Activated CD4-positive, alpha-beta T cell treated with anti-CD3 and anti-CD28 coated beads, Interleukin-2, amount 10 ng/mL, durations not matched to agents 24 days and 14 days (primary cell): ENCODE data around the gene SRSF8. TPM values are rescaled to one million over a fixed set of nuclear protein-coding genes. Genes with fewer than 3 reads are reported as not detected.
"Not testable (repeated sequence)": the region's sequence is repeated elsewhere in the genome, so short reads cannot be mapped to it uniquely, and the experiment has no call there.

ENCODE experiments used
- DNase-seq: peaks from one replicate; pipeline ENCODE4 v3.0.0; 2022
- H3K27ac Mint-ChIP-seq: one replicate; pipeline ENCODE4 v1.8.0; 2022; ENCODE audit warnings: mild to moderate bottlenecking, mixed read lengths
- H3K27me3 Mint-ChIP-seq: one replicate; pipeline ENCODE4 v1.8.0; 2022; ENCODE audit warnings: mixed read lengths
- H3K36me3 Mint-ChIP-seq: one replicate; pipeline ENCODE4 v1.8.0; 2022; ENCODE audit warnings: low read depth, mild to moderate bottlenecking, mixed read lengths
- H3K4me1 Mint-ChIP-seq: one replicate; pipeline ENCODE4 v1.8.0; 2021; ENCODE audit warnings: mixed read lengths
- H3K4me3 Mint-ChIP-seq: one replicate; pipeline ENCODE4 v1.8.0; 2022; ENCODE audit warnings: mild to moderate bottlenecking, moderate library complexity, mixed read lengths
- H3K9me3 Mint-ChIP-seq: one replicate; pipeline ENCODE4 v1.8.0; 2021; ENCODE audit warnings: mixed read lengths
- intact Hi-C: fragments of 100-400 bp; cut with micrococcal nuclease; formaldehyde crosslinking; loops from one replicate; pipeline ENCODE4 v1.15.1; 2023
- total RNA-seq: library from RNA; stranded (reverse); gene quantifications from 2 replicates; pipeline ENCODE4 v1.2.3, GENCODE V29; 2022

SRSF8 gene
- total RNA-seq, 1 donor from 2014 or later: 46.0 TPM

DNA sequence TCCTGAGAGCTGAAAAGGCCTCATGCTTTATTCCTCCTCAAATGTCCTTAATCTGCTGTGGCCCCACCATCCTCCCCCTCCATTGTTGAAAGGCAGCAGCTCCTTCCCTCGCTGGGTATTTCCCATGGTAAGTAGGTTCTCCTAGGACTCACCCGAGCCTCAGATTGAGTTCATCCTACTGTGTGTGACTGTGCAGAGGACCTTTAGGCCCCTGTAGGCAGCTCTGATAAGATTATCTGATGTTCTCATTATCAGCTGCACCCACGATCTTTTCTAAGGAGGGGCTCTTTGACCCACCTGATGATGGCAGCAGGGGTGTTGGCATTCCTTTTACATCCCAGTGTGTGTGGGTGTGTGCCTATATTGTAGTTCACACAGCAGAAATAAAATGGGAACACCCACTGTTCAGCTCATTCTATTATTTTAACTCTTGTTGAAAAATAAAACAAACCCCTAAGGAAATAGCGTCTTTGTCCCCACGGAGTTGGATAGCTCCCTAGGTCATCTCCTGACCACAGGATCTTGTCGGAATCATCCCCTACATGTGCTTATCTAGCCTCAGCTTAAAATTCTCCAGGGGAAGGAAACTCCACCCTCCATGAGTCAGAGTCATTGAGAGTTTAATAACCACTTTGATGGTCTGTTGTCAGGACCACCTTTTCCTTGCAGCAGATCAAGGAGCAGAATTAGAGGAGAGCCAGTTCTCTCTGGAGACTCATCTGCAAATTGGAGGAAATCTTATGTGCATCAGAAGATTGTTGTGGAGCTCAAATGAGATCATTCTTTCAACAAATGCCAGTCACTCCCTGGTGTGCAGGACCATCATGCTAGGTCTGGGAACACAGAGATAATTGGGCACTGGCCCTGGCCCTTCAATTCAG lies 42.2 kb downstream of the SRSF8 start:
- DNase-seq: no peak
- Mint-ChIP-seq H3K36me3 (peaks cover 19% of the 10 kb centered on the region), H3K27ac (no peak overlapping the region), H3K27me3 (no peaks in the 10 kb centered on the region), H3K9me3 (no peaks in the 10 kb centered on the region), H3K4me1 (peaks cover 11% of the 10 kb centered on the region), H3K4me3 (no peak overlapping the region)
- intact Hi-C loops: no loop called here

- H3K4me1 Mint-ChIP-seq, H3K27me3 Mint-ChIP-seq, intact Hi-C loops, H3K9me3 Mint-ChIP-seq, DNase-seq, H3K4me3 Mint-ChIP-seq: not testable (repeated sequence)
- Mint-ChIP-seq H3K27ac (peak overlapping the region; percentile 7), H3K36me3 (peaks cover 17% of the 10 kb centered on the region)
These were observed 44.8 kb downstream of the SRSF8 start for GRCh38 chr11:95111471-95111870.

DNA sequence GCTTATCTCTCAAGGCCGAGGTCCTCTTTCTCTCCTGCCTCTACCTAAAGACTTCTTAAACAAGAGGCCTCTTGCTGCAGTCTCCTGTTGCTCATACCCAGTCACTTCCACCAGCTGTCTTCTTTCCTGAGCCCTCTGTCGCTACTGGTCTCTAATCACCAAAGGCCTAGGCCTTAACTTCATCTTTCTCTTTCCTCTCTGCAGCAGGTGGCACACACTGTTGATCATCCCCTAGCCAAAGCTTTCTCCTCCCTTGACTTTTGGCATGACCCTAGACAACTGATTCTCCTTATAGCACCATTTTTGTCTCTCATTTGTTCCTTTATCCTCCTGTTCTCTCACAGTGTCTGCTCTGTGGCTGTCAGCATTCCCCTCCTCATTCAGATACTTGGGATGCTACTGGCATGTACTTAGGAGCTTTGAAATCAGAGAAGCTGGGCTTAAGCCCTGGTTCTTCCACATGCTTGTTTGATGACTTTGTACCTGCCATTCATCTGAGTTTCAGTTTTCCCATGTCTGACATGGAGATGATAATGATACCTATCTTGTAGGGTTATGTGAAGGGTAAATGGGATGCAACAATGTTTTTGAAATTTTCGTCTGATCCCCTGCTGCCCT lies 45.3 kb downstream of the SRSF8 start:
- H3K27me3 Mint-ChIP-seq: no peaks in the 10 kb centered on the region
- no peaks in the 10 kb centered on the region for H3K9me3 Mint-ChIP-seq
- no peak for DNase-seq
- H3K4me3 Mint-ChIP-seq: no peak overlapping the region
- peaks cover 8% of the 10 kb centered on the region for H3K4me1 Mint-ChIP-seq
- peak overlapping the region; percentile 7 for H3K27ac Mint-ChIP-seq
- intact Hi-C loops: no loop called here
- peaks cover 17% of the 10 kb centered on the region for H3K36me3 Mint-ChIP-seq

GRCh38 chr11:95115597-95115996 lies 48.9 kb downstream of the SRSF8 start:
- DNase-seq: no peak
- Mint-ChIP-seq H3K27ac (no peak overlapping the region), H3K36me3 (peaks cover 10% of the 10 kb centered on the region), H3K4me3 (no peak overlapping the region), H3K27me3 (no peaks in the 10 kb centered on the region), H3K9me3 (peaks cover 3% of the 10 kb centered on the region), H3K4me1 (peaks cover 12% of the 10 kb centered on the region)
- intact Hi-C loops: no loop called here

DNA sequence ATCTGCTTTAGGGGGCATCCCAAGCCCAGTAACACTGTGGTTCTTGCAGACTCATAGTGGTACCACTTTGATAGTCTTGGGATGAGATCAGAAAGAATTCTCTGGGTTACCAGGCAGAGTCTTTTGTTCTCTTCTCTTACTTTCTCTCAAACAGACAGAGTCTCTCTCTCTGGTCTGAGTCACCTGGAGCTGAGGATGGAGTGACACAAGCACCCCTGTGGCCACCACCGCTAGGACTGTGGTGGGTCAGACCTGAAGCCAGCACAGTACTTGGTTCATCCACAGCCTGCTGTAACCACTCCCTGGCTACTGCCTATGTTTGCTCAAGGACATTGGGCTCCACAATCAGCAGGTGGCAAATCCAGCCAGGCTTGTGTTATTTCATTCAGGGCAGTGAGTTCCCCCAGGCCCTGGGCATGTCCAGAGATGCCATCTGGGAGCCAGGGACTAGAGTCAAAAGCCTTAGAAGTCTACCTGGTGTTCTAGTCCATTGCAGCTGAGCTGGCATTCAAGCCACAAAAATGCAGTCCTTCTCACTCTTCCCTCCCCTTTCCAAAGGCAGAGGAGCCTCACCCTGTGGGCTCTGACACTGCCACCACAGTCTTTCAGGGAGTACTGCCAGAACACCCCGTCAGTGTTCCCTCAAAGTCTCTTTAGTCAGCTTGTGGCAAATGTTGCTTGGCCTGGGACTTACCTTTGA lies 52.8 kb downstream of the SRSF8 start:
- no peak overlapping the region for H3K27ac Mint-ChIP-seq
- H3K36me3 Mint-ChIP-seq: peaks cover 6% of the 10 kb centered on the region
- intact Hi-C loops: no loop called here
- DNase-seq: no peak
- H3K27me3 Mint-ChIP-seq: no peaks in the 10 kb centered on the region
- H3K4me3 Mint-ChIP-seq: no peak overlapping the region
- H3K4me1 Mint-ChIP-seq: peaks cover 16% of the 10 kb centered on the region
- peaks cover 3% of the 10 kb centered on the region for H3K9me3 Mint-ChIP-seq

Other genes starting within 250 kb of the SRSF8 start
- 87.6 and 96.2 TPM in 2 replicates for gene CWC15, start 93.4 kb upstream of the SRSF8 start, total RNA-seq
- 1.2 TPM in 2 replicates for gene KDM4D, start 93.2 kb upstream of the SRSF8 start, total RNA-seq
- gene KDM4E, start 41.7 kb upstream of the SRSF8 start, total RNA-seq: not detected in 2 replicates
- not detected in 2 replicates for gene KDM4F, start 17.5 kb upstream of the SRSF8 start, total RNA-seq
- gene ENDOD1, start 22.9 kb downstream of the SRSF8 start, total RNA-seq: 34.1 and 34.3 TPM in 2 replicates
- 63.4 and 64.2 TPM in 2 replicates for gene SESN3, start 164.3 kb downstream of the SRSF8 start, total RNA-seq